ACC112 (cell line): ENCODE data around the gene SLK.

Source experiments
- H2AFZ ChIP-seq: fragments of 200-600 bp; sonication (generic); one replicate; pipeline ENCODE4 v1.6.0; 2017; ENCODE audit warnings: antibody characterized with exemption, low read length; ENCODE audit not compliant: unreplicated experiment
- H3K27ac ChIP-seq: fragments of 200-600 bp; sonication (generic); 2 replicates; pipeline ENCODE4 v1.5.1; 2014; ENCODE audit warnings: low read depth, mild to moderate bottlenecking, antibody characterized with exemption, low read length, moderate library complexity
- H3K27me3 ChIP-seq: fragments of 200-600 bp; sonication (generic); 2 replicates; pipeline ENCODE4 v1.6.1; 2014; ENCODE audit warnings: mild to moderate bottlenecking, antibody characterized with exemption, low read length, moderate library complexity, mixed read lengths; ENCODE audit not compliant: insufficient read depth
- H3K36me3 ChIP-seq: fragments of 200-600 bp; sonication (generic); 2 replicates; pipeline ENCODE4 v1.6.1; 2016; ENCODE audit warnings: mild to moderate bottlenecking, antibody characterized with exemption, low read length, moderate library complexity, mixed read lengths; ENCODE audit not compliant: insufficient read depth
- H3K4me1 ChIP-seq: fragments of 200-600 bp; sonication (generic); one replicate; pipeline ENCODE4 v1.6.1; 2016; ENCODE audit warnings: low read length, mixed read lengths; ENCODE audit not compliant: insufficient read depth, unreplicated experiment, control insufficient read depth
- H3K4me3 ChIP-seq: fragments of 200-600 bp; sonication (generic); 2 replicates; pipeline ENCODE4 v1.5.1; 2014; ENCODE audit warnings: mild to moderate bottlenecking, low read depth, low read length
- H3K79me2 ChIP-seq: fragments of 200-600 bp; sonication (generic); one replicate; pipeline ENCODE4 v1.6.0; 2016; ENCODE audit warnings: low read length; ENCODE audit not compliant: control insufficient read depth, unreplicated experiment, insufficient read depth

SLK gene

DNA sequence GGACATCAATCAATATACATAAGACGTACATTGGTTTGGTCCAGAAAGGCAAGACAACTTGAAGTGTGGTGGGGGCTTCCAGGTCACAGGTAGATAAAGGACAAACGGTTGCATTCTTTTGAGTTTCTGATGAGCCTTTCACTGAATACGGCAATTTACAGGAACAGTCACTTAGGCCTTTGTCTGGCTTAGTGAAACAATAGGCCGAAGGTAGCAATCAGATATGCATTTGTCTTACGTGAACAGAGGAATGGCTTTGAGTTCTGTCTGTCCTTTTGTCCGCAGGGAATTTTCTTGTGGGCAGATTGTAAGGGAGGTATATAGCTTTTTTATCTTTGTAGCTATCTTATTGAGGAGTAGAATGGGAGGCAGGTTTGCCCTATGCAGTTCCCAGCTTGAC is 38.2 kb upstream of the SLK start:
- no peaks in the 10 kb centered on the region for H3K27me3 ChIP-seq
- H3K79me2 ChIP-seq, result no peaks in the 10 kb centered on the region
- no peak overlapping the region for H3K27ac ChIP-seq
- H2AFZ ChIP-seq, result no peak overlapping the region
- H3K36me3 ChIP-seq, result no peaks in the 10 kb centered on the region
- no peak overlapping the region for H3K4me3 ChIP-seq
- no peaks in the 10 kb centered on the region for H3K4me1 ChIP-seq

DNA sequence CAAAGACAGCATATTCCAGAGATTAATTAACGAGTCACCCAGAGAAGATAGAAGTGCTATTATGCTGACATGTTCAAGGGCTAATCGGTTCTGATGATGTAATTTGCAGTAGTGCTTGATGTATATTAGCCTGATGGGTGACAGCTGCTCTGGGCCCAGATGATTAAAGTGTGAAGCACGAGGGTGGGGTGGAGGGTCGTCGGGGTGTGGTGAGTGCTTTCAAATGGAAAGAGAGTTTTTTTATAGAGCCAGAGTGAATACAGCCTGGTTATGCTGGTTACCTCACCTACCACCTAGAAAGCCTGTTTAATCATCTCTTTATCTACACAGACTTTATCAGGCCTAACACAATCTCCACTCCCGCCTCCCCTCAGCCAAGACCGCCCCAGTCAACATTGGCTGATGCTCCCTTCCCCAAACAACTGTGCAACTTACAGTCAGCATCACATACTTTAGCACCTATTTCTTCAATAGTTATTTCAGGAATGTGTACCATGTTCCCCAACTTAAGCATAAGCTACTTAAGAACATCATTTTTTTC is 37.5 kb upstream of the SLK start:
- Histone ChIP-seq H3K27ac (no peak overlapping the region), H3K4me1 (no peaks in the 10 kb centered on the region)

DNA sequence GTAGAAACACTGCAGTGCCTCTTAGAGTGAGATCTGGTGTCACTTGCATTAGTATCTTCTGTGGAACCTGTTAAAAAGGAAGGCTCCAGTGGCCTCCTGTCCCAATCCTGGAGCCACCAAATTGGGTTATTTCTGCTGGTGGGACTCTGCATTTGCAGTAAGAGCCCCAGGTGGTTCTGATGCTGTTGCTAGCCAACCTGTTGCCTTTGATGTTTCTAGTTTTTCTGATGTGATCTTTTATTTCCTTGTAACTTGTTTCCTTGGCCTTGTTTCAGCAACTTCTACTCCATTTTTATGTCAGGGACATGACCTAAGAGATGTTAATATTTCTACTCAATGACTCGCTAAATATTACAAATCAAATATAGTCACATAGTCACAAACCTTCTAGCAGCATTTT is 36.5 kb upstream of the SLK start:
- Histone ChIP-seq H3K4me3 (no peak overlapping the region), H3K27ac (no peak overlapping the region), H3K36me3 (no peaks in the 10 kb centered on the region), H3K4me1 (no peaks in the 10 kb centered on the region), H2AFZ (no peak overlapping the region), H3K27me3 (no peaks in the 10 kb centered on the region), H3K79me2 (no peaks in the 10 kb centered on the region)

More for the DNA sequence above, 37.5 kb upstream of the SLK start:
- H2AFZ ChIP-seq, result no peak overlapping the region
- H3K4me3 ChIP-seq, result no peak overlapping the region
- no peaks in the 10 kb centered on the region for H3K36me3 ChIP-seq
- H3K27me3 ChIP-seq, result no peaks in the 10 kb centered on the region
- H3K79me2 ChIP-seq, result no peaks in the 10 kb centered on the region

- Histone ChIP-seq H3K36me3 (no peaks in the 10 kb centered on the region), H2AFZ (no peak overlapping the region), H3K4me1 (no peaks in the 10 kb centered on the region), H3K27me3 (no peaks in the 10 kb centered on the region), H3K27ac (no peak overlapping the region), H3K4me3 (no peak overlapping the region), H3K79me2 (no peaks in the 10 kb centered on the region)
These were observed 36.1 kb upstream of the SLK start for GRCh38 chr10:103930881-103931280.

GRCh38 chr10:103931603-103932002 is 35.3 kb upstream of the SLK start:
- H2AFZ ChIP-seq, result no peak overlapping the region
- no peaks in the 10 kb centered on the region for H3K79me2 ChIP-seq
- no peaks in the 10 kb centered on the region for H3K36me3 ChIP-seq
- H3K27me3 ChIP-seq, result no peaks in the 10 kb centered on the region
- no peak overlapping the region for H3K4me3 ChIP-seq
- no peaks in the 10 kb centered on the region for H3K4me1 ChIP-seq
- H3K27ac ChIP-seq, result no peak overlapping the region

- Histone ChIP-seq H2AFZ (no peak overlapping the region), H3K4me1 (no peaks in the 10 kb centered on the region), H3K27ac (no peak overlapping the region), H3K4me3 (no peak overlapping the region), H3K36me3 (no peaks in the 10 kb centered on the region), H3K27me3 (no peaks in the 10 kb centered on the region), H3K79me2 (no peaks in the 10 kb centered on the region)
These were observed 34.7 kb upstream of the SLK start for GRCh38 chr10:103932271-103932670.

DNA sequence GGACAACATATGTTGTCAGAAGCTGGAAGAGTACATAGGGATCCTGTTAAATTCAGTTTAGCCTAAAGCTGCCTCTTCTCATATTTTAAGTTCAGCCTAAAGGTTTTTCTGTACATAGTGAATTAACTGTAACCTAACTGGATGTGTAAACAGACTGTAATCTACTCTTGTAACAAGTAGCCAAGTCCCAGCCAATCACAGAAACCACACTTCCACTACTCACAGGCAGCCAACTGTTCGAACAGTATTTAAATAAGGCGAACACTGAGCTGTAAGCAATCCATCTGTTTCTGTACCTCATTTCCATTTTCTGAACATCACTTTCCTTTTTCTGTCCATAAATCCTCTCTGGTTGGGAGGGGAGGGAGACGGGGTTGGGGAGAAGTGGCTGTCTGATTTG is 34.0 kb upstream of the SLK start:
- no peaks in the 10 kb centered on the region for H3K36me3 ChIP-seq
- H3K79me2 ChIP-seq, result no peaks in the 10 kb centered on the region
- no peaks in the 10 kb centered on the region for H3K4me1 ChIP-seq
- no peak overlapping the region for H3K27ac ChIP-seq
- H3K27me3 ChIP-seq, result no peaks in the 10 kb centered on the region
- no peak overlapping the region for H2AFZ ChIP-seq
- no peak overlapping the region for H3K4me3 ChIP-seq

DNA sequence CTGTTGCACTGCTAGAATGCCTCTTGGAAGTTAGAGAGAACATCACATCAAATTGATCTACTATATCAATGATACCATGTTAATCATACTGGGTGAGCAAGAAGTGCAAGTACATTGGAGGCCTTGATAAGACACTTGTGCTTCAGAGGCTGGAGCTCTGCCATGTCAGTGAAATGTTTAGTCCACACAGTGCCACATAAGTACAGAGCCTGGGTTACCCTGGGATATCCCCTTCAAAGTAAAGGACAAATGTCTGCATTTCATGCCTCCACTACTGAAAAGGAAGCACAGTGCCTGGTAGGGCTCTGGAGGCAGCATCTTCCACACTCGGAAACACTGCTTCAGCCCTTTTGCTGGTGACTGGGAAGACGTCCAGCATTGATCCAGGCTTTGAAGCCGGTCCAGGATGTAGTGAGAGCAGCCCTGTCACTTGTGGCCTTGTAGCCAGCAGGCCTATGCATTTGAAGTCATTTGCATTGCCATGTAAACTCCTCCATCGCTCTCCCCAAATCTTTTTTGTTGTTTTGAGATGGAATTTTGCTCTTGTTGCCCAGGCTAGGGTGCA is 33.3 kb upstream of the SLK start:
- Histone ChIP-seq H3K4me3 (no peak overlapping the region), H2AFZ (no peak overlapping the region), H3K36me3 (no peaks in the 10 kb centered on the region), H3K79me2 (no peaks in the 10 kb centered on the region), H3K27me3 (no peaks in the 10 kb centered on the region), H3K4me1 (no peaks in the 10 kb centered on the region), H3K27ac (no peak overlapping the region)

- Histone ChIP-seq H3K4me3 (no peak overlapping the region), H3K27ac (no peak overlapping the region), H3K36me3 (no peaks in the 10 kb centered on the region), H2AFZ (no peak overlapping the region), H3K4me1 (no peaks in the 10 kb centered on the region), H3K79me2 (no peaks in the 10 kb centered on the region), H3K27me3 (no peaks in the 10 kb centered on the region)
These were observed 32.6 kb upstream of the SLK start for GRCh38 chr10:103934308-103934707.

DNA sequence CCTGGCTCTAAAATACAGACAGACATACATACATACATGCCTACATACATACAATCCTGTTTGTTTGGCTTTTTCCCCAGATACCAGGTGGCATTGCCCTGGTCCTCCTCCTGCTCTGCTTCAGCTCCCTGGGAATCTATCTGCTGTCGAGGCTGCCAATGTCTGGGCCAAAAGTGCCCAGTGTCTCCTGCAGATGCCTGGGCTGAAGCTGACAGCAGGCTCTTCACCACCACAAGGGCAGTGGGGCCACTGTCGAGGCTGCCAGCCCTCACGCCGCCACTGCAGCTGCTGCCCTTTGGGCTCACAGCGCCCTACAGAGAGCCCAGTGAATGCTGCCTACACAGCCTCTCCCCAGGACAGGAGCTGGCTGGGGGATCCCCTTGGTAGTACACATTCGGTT is 30.9 kb upstream of the SLK start:
- H3K4me3 ChIP-seq, result no peak overlapping the region
- H3K27me3 ChIP-seq, result no peaks in the 10 kb centered on the region
- H2AFZ ChIP-seq, result no peak overlapping the region
- H3K27ac ChIP-seq, result no peak overlapping the region
- H3K4me1 ChIP-seq, result no peaks in the 10 kb centered on the region
- no peaks in the 10 kb centered on the region for H3K36me3 ChIP-seq
- no peaks in the 10 kb centered on the region for H3K79me2 ChIP-seq

DNA sequence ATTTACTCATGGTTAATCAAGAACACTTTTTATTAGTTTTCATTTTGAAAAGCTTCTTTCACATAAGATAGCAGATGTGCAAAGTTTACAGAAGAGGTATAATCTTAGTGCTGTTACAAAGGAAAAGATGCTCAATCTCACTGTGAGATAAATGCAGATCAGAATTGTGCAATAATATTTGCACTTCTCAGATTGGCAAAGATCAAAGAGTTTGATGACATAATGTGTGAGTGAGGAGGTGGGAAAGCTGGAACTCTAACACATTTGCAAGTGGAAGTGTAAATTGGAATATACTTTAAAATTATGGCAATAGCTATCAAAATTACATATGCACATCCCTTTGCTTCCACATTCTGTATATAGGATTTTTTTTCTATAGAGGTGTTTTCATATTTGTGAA is 27.4 kb upstream of the SLK start:
- Histone ChIP-seq H2AFZ (no peak overlapping the region), H3K4me1 (no peaks in the 10 kb centered on the region), H3K4me3 (no peak overlapping the region), H3K36me3 (no peaks in the 10 kb centered on the region), H3K27ac (no peak overlapping the region), H3K27me3 (no peaks in the 10 kb centered on the region), H3K79me2 (no peaks in the 10 kb centered on the region)
